ENCODE measurements around the gene VILL.

DNA sequence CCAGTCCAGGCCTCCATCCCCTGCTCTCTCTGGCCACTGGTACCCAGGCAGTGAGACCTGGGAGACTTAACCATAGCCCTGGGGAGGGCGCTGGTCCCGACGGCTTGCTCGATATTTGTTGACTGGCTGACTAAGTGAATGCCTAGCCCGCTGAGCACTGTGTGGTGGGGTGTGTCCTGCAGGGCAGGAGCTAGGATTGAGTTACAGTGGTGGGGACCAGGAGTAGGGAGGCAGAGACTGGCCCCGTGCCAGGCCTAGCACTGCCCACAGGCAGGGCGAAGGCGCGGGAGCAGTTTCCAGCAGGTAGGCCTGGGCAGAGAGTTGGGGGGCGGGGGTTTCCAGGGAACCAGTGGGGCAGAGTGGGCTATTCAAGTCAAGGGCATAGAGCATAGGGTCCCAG, at the start of gene VILL:
- TF ChIP-seq, protein P1, sequence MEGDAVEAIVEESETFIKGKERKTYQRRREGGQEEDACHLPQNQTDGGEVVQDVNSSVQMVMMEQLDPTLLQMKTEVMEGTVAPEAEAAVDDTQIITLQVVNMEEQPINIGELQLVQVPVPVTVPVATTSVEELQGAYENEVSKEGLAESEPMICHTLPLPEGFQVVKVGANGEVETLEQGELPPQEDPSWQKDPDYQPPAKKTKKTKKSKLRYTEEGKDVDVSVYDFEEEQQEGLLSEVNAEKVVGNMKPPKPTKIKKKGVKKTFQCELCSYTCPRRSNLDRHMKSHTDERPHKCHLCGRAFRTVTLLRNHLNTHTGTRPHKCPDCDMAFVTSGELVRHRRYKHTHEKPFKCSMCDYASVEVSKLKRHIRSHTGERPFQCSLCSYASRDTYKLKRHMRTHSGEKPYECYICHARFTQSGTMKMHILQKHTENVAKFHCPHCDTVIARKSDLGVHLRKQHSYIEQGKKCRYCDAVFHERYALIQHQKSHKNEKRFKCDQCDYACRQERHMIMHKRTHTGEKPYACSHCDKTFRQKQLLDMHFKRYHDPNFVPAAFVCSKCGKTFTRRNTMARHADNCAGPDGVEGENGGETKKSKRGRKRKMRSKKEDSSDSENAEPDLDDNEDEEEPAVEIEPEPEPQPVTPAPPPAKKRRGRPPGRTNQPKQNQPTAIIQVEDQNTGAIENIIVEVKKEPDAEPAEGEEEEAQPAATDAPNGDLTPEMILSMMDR (conservative IDR thresholded peaks at IDR 0.05; ENCODE audit: low read depth, low read length), result no peak
- TF ChIP-seq EZH2 (IDR thresholded peaks at IDR 0.05; ENCODE audit: borderline replicate concordance, low read depth, low read length, poor library complexity, severe bottlenecking), result no peak
